Cardiac muscle cell (in vitro differentiated cells and primary cell): ENCODE measurements around the gene PXYLP1. TPM values are rescaled to one million over a fixed set of nuclear protein-coding genes. Genes with fewer than 3 reads are reported as not detected.

Experiments
- DNase-seq, 2 donors: peaks; one replicate each; pipeline versions ENCODE4 v3.0.0 to v3.0.0-alpha.2; 2010 to 2017; ENCODE audit warnings: low read depth in 1 of 2, low spot score in 1 of 2
- H3K27ac ChIP-seq: fragments of 200-600 bp; sonication (generic); 2 replicates; pipeline ENCODE4 v1.5.1; 2016
- H3K27me3 ChIP-seq: fragments of 200-600 bp; sonication (generic); 2 replicates; pipeline ENCODE4 v1.6.0; 2016; ENCODE audit warnings: control low read depth
- H3K36me3 ChIP-seq: fragments of 200-600 bp; sonication (generic); 2 replicates; pipeline ENCODE4 v1.5.1; 2016; ENCODE audit warnings: control low read depth
- H3K4me1 ChIP-seq: fragments of 200-600 bp; sonication (generic); 2 replicates; pipeline ENCODE4 v1.8.1; 2017; ENCODE audit warnings: low read depth, mild to moderate bottlenecking, mixed run types
- H3K4me3 ChIP-seq: fragments of 200-600 bp; sonication (generic); 2 replicates; pipeline ENCODE4 v1.5.1; 2016; ENCODE audit warnings: mild to moderate bottlenecking
- H3K9me3 ChIP-seq: fragments of 200-600 bp; sonication (generic); 2 replicates; pipeline ENCODE4 v1.5.1; 2017; ENCODE audit warnings: low read depth, mild to moderate bottlenecking, control low read depth
- polyA plus RNA-seq: library from polyadenylated mRNA; unstranded; fragments of >200 nt; fragmentation: Nextera tagmentation; extraction: Ambion mirVana; gene quantifications from 2 replicates; pipeline ENCODE4 v1.2.1, GENCODE V29; 2016
- total RNA-seq: library from RNA; depleted of rRNA; stranded (reverse); fragments of >200 nt; gene quantifications from 2 replicates; pipeline ENCODE4 v1.2.3, GENCODE V29; 2016
- TF ChIP-seq, protein P1 (sequence below): IDR thresholded peaks from 2 replicates; pipeline ENCODE4 v1.5.1; 2012; ENCODE audit warnings: low read depth, mild to moderate bottlenecking, low read length

Gene PXYLP1
- total and polyA plus RNA-seq, 2 experiments from 2014 or later: 11.0 to 24.3 TPM

DNA sequence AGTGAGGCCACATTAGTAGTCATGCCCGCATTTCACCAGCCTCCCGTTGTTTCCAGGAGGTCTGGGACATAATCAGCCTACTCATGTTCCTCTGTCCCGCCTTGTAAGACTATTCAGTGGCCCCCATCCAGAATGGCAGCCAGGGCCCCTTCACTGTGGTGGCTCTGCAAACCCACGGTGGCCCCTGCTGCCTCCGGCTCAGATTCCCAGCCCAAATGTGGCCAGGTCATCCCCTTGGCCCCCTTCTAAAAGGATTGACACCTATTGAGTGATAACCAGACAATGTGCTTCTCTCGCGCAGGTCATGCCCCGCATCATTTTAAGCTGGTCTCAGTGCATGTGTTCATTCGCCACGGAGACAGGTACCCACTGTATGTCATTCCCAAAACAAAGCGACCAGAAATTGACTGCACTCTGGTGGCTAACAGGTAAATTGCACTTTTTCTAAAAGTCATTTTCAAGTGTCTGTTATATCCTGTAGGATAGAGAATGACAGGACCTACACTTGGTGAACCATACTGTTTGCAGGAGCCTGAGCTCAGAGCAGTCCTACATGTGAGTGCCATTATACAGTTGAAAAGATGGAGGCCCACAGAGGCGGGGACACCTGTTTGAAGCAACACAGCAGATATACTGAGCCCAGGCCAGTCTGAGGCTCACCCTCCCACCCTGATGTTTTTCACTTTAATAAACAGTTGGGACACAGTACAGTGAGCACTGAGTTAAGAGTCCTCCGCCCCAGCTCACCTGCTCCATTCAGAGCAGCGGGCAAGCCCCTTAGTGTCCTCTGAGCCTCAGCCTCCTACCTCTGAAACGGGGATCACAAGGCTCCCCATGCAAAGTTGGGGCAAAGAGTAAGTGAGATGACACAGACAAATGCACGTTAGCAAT, 47.7 kb downstream of the PXYLP1 start:
- Histone ChIP-seq H3K9me3 (no peaks in the 10 kb centered on the region), H3K36me3 (peaks cover 4% of the 10 kb centered on the region), H3K4me3 (no peak overlapping the region), H3K4me1 (no peaks in the 10 kb centered on the region), H3K27ac (no peak overlapping the region), H3K27me3 (no peaks in the 10 kb centered on the region)
- peak; percentile 27 to 39 for DNase-seq
- TF ChIP-seq, protein P1, sequence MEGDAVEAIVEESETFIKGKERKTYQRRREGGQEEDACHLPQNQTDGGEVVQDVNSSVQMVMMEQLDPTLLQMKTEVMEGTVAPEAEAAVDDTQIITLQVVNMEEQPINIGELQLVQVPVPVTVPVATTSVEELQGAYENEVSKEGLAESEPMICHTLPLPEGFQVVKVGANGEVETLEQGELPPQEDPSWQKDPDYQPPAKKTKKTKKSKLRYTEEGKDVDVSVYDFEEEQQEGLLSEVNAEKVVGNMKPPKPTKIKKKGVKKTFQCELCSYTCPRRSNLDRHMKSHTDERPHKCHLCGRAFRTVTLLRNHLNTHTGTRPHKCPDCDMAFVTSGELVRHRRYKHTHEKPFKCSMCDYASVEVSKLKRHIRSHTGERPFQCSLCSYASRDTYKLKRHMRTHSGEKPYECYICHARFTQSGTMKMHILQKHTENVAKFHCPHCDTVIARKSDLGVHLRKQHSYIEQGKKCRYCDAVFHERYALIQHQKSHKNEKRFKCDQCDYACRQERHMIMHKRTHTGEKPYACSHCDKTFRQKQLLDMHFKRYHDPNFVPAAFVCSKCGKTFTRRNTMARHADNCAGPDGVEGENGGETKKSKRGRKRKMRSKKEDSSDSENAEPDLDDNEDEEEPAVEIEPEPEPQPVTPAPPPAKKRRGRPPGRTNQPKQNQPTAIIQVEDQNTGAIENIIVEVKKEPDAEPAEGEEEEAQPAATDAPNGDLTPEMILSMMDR: peak; percentile 54

DNA sequence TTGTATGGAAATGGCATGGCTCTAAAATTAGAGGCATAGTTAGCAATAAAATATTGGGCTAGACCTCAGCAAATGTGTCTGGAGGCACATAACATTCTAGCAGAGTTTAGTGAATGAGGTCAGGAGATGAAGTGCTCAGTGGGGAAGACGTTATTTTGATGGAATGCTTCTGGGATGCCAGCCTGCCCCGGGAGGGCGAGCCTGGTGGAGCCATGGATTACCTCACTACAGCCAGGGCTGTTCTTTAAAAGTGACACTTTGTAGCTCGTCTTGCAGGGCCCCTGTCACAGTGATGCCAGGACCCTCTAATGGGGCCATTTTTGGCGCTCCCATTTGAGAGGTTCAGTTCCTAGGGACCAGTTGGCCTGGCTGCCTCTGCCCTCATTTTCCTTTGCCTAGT, 48.5 kb downstream of the PXYLP1 start:
- TF ChIP-seq, protein P1: no peak
- DNase-seq: no peak
- H3K27ac ChIP-seq: no peak overlapping the region
- H3K9me3 ChIP-seq: no peaks in the 10 kb centered on the region
- H3K27me3 ChIP-seq: no peaks in the 10 kb centered on the region
- no peak overlapping the region for H3K4me3 ChIP-seq
- no peaks in the 10 kb centered on the region for H3K4me1 ChIP-seq
- H3K36me3 ChIP-seq: peaks cover 4% of the 10 kb centered on the region

DNA sequence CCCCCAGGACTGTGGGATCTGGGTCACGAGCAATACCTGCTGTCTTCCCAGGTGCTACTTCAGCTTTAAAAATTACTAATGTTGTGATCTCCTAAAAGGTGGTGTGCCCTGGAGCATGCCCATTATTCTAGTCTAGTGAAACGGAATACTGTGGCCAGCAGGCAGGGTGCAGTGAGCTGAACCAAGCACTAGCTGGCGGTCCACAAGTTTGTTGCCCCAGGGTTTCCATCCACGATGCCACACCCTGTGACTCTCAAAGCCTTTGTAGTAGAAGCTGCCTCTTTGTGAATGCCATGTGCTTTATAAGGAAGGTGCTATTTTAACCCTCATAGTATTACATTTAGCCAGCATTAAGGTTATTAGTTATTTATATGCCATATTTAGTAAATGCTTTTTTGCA, 49.1 kb downstream of the PXYLP1 start:
- TF ChIP-seq, protein P1: no peak
- Histone ChIP-seq H3K27me3 (no peaks in the 10 kb centered on the region), H3K4me3 (no peak overlapping the region), H3K9me3 (no peaks in the 10 kb centered on the region), H3K27ac (no peak overlapping the region), H3K4me1 (no peaks in the 10 kb centered on the region), H3K36me3 (peaks cover 4% of the 10 kb centered on the region)
- no peak for DNase-seq

DNA sequence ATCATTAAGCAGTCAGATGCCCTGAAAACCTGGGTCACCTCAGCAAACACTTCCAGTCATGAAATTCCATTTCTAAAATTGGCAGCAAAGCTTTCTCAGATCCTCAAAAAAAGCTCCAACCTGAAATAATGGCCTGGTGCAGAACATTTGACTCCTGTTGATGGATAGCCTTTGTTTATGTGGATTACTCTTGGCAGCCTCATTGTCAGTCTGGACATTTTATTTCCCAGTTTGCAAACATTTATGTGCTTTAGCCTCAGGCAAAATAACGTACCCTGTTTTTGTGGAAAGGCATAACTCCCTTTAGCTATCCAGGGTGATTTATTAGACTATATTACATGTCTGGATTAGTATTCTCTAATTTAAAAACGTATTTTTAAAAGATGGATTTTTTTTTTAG, 53.9 kb downstream of the PXYLP1 start:
- no peak overlapping the region for H3K4me3 ChIP-seq
- no peak for DNase-seq
- peaks cover 10% of the 10 kb centered on the region for H3K4me1 ChIP-seq
- H3K27ac ChIP-seq: no peak overlapping the region
- peaks cover 12% of the 10 kb centered on the region for H3K36me3 ChIP-seq
- H3K9me3 ChIP-seq: no peaks in the 10 kb centered on the region
- no peaks in the 10 kb centered on the region for H3K27me3 ChIP-seq
- TF ChIP-seq, protein P1: no peak

DNA sequence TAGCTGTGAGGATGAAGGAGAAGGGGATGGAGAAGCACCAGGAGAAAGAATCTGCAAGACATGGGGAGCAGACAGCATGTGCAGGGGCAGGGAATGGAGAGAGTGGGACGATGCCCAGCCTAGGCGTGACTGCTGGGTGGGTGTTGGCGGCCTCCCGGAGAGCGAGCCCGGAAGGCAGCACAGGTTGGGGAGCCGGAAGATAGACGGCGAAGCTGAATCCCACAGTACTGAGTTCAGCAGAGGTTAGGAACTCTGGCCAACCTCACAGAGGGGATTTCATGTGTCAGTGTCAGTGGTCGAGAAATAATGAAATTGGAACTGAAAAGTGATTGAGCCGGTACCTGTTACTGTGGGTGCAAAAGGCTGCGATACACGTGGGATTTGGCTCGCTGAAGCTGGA, 55.2 kb downstream of the PXYLP1 start:
- H3K4me3 ChIP-seq: no peak overlapping the region
- DNase-seq: no peak
- H3K4me1 ChIP-seq: peaks cover 22% of the 10 kb centered on the region
- no peaks in the 10 kb centered on the region for H3K9me3 ChIP-seq
- TF ChIP-seq, protein P1: no peak
- H3K36me3 ChIP-seq: peaks cover 8% of the 10 kb centered on the region
- H3K27ac ChIP-seq: no peak overlapping the region
- no peaks in the 10 kb centered on the region for H3K27me3 ChIP-seq
